Transverse colon (tissue), 4 donors: ENCODE data around the gene ATMIN. TPM values are rescaled to one million over a fixed set of nuclear protein-coding genes. Genes with fewer than 3 reads are reported as not detected.

Experiments
- small RNA-seq, 4 donors: library from RNA; depleted of rRNA; stranded (forward); fragments of <200 nt; gene quantifications; one replicate each; pipeline ENCODE3, GENCODE V24; 2016
- total RNA-seq, 4 donors: library from RNA; depleted of rRNA; stranded (reverse); fragments of >200 nt; gene quantifications; one replicate each; pipeline ENCODE4 v1.1.0, GENCODE V29; 2016

ATMIN gene
- total RNA-seq, 4 donors from 2014 or later = 24.7 to 86.0 (median 35.5) TPM

Small RNA genes lying within 50 kb of the gene (small RNA-seq; reads per million reads assigned to genes)
- gene AC092718.3 = 0 reads per million in 4 donors

Other genes with a start within 250 kb of the ATMIN start
- 1 to 10 TPM in 3 of 4 donors, under 1 TPM in 1; 0.80 to 3.5 (median 2.3) TPM for gene CDYL2, start 231.2 kb upstream of the ATMIN start, total RNA-seq
- gene CMC2, start 29.0 kb upstream of the ATMIN start, total RNA-seq = 10 to 100 TPM in 3 of 4 donors, 1 to 10 TPM in 1; 2.8 to 42.9 (median 29.8) TPM
- gene CENPN, start 28.6 kb upstream of the ATMIN start, total RNA-seq = 10 to 100 TPM in 2 of 4 donors, 1 to 10 TPM in 2; 4.9 to 12.7 (median 8.5) TPM
- gene C16orf46, start 41.4 kb downstream of the ATMIN start, total RNA-seq = 1 to 10 TPM in 1 of 4 donors, under 1 TPM in 1, not detected in 2; 0.32 to 5.6 TPM
- gene GCSH, start 60.6 kb downstream of the ATMIN start, total RNA-seq = 10 to 100 TPM in 1 of 4 donors, 1 to 10 TPM in 2, not detected in 1; 5.6 to 13.0 (median 8.9) TPM
- gene BCO1, start 202.8 kb downstream of the ATMIN start, total RNA-seq = 10 to 100 TPM in 1 of 4 donors, 1 to 10 TPM in 3; 1.6 to 18.3 (median 4.0) TPM